CD4-positive, alpha-beta T cell (primary cell): ENCODE measurements around the gene WNK2. TPM values are rescaled to one million over a fixed set of nuclear protein-coding genes. Genes with fewer than 3 reads are reported as not detected.

Source experiments
- ATAC-seq: fragments of 200-7000 bp; cut with Tn5 transposase; one replicate; pipeline ENCODE4 v1.10.0; 2022; ENCODE audit warnings: mild to moderate bottlenecking; ENCODE audit not compliant: poor library complexity
- CTCF ChIA-PET: fragments of 350-600 bp; sonication (Branson Sonifier 250); formaldehyde crosslinking; loops from one replicate; lab custom pipeline; 2021; ENCODE audit warnings: antibody characterized with exemption, inconsistent platforms; lab: Charles Lee
- POLR2A ChIA-PET: fragments of 350-600 bp; sonication (Branson Sonifier 250); formaldehyde crosslinking; loops from one replicate; lab custom pipeline; 2021; ENCODE audit warnings: antibody characterized with exemption, inconsistent platforms; lab: Charles Lee
- DNase-seq, 14 experiments: peaks; one replicate each; pipeline ENCODE4 v3.0.0-alpha.2; 2013 to 2020; ENCODE audit warnings: mixed read lengths in 2 of 14
- H3K27ac ChIP-seq, 2 donors: one replicate each; pipeline versions ENCODE4 v1.5.1 to v1.7.0; 2013; ENCODE audit warnings: low read length in 2 of 2, low read depth in 1 of 2, mild to moderate bottlenecking in 1 of 2
- H3K27me3 ChIP-seq, 2 experiments: 1 replicate in 1 of 2; 2 replicates in 1 of 2; pipeline versions ENCODE4 v1.6.1 to v1.7.0; 2013; ENCODE audit warnings: low read length in 2 of 2, control low read depth in 1 of 2, mild to moderate bottlenecking in 1 of 2, moderate library complexity in 1 of 2; ENCODE audit not compliant: insufficient read depth in 2 of 2, control insufficient read depth in 1 of 2
- H3K36me3 ChIP-seq: one replicate; pipeline ENCODE4 v1.6.1; 2013; ENCODE audit warnings: low read length, control low read depth; ENCODE audit not compliant: insufficient read depth
- H3K4me1 ChIP-seq: one replicate; pipeline ENCODE4 v1.6.1; 2013; ENCODE audit warnings: low read length, control low read depth; ENCODE audit not compliant: insufficient read depth
- H3K4me3 ChIP-seq: one replicate; pipeline ENCODE4 v1.5.1; 2013; ENCODE audit warnings: mild to moderate bottlenecking, low read length, moderate library complexity
- H3K9me3 ChIP-seq, 2 experiments: 1 replicate in 1 of 2; 2 replicates in 1 of 2; pipeline versions ENCODE4 v1.6.1 to v1.7.0; 2013; ENCODE audit warnings: low read length in 2 of 2, mild to moderate bottlenecking in 2 of 2, control low read depth in 1 of 2, moderate library complexity in 1 of 2; ENCODE audit not compliant: control insufficient read depth in 1 of 2, insufficient read depth in 1 of 2
- H3K27ac Mint-ChIP-seq: one replicate; pipeline ENCODE4 v1.8.0; 2020; ENCODE audit warnings: mixed read lengths
- H3K27me3 Mint-ChIP-seq: one replicate; pipeline ENCODE4 v1.8.0; 2021; ENCODE audit warnings: mixed read lengths
- H3K36me3 Mint-ChIP-seq: one replicate; pipeline ENCODE4 v1.8.0; 2021; ENCODE audit warnings: low read depth, mixed read lengths
- H3K4me1 Mint-ChIP-seq: one replicate; pipeline ENCODE4 v1.8.0; 2021; ENCODE audit warnings: low read depth, mixed read lengths
- H3K4me3 Mint-ChIP-seq: one replicate; pipeline ENCODE4 v1.8.0; 2020; ENCODE audit warnings: mild to moderate bottlenecking, mixed read lengths
- H3K9me3 Mint-ChIP-seq: one replicate; pipeline ENCODE4 v1.8.0; 2020; ENCODE audit warnings: mixed read lengths
- CTCF ChIP-seq: fragments of 200-600 bp; IDR thresholded peaks from one replicate; pipeline ENCODE4 v1.8.0; 2022; ENCODE audit warnings: antibody characterized with exemption, mild to moderate bottlenecking
- intact Hi-C, 2 experiments: fragments of 100-400 bp; cut with DNase I in 1 of 2; cut with micrococcal nuclease in 1 of 2; formaldehyde crosslinking; loops; one replicate each; pipeline versions ENCODE4 v1.15.1 to v1.9.0; 2023 to 2025; cut with DNase I, micrococcal nuclease
- total RNA-seq, 174 experiments: library from RNA in 2 of 174; stranded (reverse) in 2 of 174; gene quantifications; one replicate each; pipeline ENCODE4 v1.2.3 and lab custom pipeline; 2021 to 2026

WNK2 gene
- total RNA-seq, 2 experiments from 2014 or later = 0.19 to 0.22 TPM

GRCh38 chr9:93287593-93287992 lies 103.7 kb downstream of the WNK2 start:
- no peak overlapping the region for H3K4me3 ChIP-seq
- H3K27ac Mint-ChIP-seq = no peak overlapping the region
- peaks cover 3% of the 10 kb centered on the region for H3K4me1 ChIP-seq
- ATAC-seq (no peak), DNase-seq (no peak)
- H3K36me3 ChIP-seq = no peaks in the 10 kb centered on the region
- peaks cover 5% of the 10 kb centered on the region for H3K4me1 Mint-ChIP-seq
- TF ChIP-seq CTCF = no peak
- H3K27ac ChIP-seq = no peak overlapping the region
- no peaks in the 10 kb centered on the region for H3K36me3 Mint-ChIP-seq
- CTCF ChIA-PET = no interaction called here
- intact Hi-C loops = no loop called here
- no peaks in the 10 kb centered on the region for H3K9me3 ChIP-seq
- peaks cover 3% of the 10 kb centered on the region for H3K9me3 Mint-ChIP-seq
- H3K27me3 Mint-ChIP-seq = peaks cover 8% of the 10 kb centered on the region
- H3K4me3 Mint-ChIP-seq = no peak overlapping the region
- POLR2A ChIA-PET = no interaction called here
- no peaks in the 10 kb centered on the region for H3K27me3 ChIP-seq

GRCh38 chr9:93288341-93288740 lies 104.4 kb downstream of the WNK2 start:
- no peak overlapping the region for H3K4me3 ChIP-seq
- intact Hi-C loops = no loop called here

GRCh38 chr9:93288891-93289883 lies 105.2 kb downstream of the WNK2 start:
- H3K4me3 ChIP-seq = no peak overlapping the region
- ChIA-PET POLR2A (no interaction called here), CTCF (no interaction called here)
- Mint-ChIP-seq H3K27me3 (peaks cover under 1% of the 10 kb centered on the region), H3K27ac (no peak overlapping the region), H3K4me3 (no peak overlapping the region), H3K4me1 (peaks cover 5% of the 10 kb centered on the region), H3K36me3 (no peaks in the 10 kb centered on the region), H3K9me3 (no peaks in the 10 kb centered on the region)
- intact Hi-C loops = no loop called here
- H3K36me3 ChIP-seq = no peaks in the 10 kb centered on the region
- ATAC-seq = no peak
- H3K9me3 ChIP-seq = no peaks in the 10 kb centered on the region
- no peak for TF ChIP-seq CTCF
- H3K4me1 ChIP-seq = peaks cover 3% of the 10 kb centered on the region
- H3K27me3 ChIP-seq = no peaks in the 10 kb centered on the region
- H3K27ac ChIP-seq = no peak overlapping the region
- peak in 1 of 14 experiments; percentile 15 for DNase-seq

More at GRCh38 chr9:93288341-93288740, 104.4 kb downstream of the WNK2 start:
- H3K27ac ChIP-seq = no peak overlapping the region
- H3K27ac Mint-ChIP-seq = no peak overlapping the region
- H3K9me3 ChIP-seq = no peaks in the 10 kb centered on the region
- no peaks in the 10 kb centered on the region for H3K36me3 ChIP-seq
- peaks cover 5% of the 10 kb centered on the region for H3K4me1 Mint-ChIP-seq
- DNase-seq = no peak
- no peak for ATAC-seq
- H3K27me3 ChIP-seq = no peaks in the 10 kb centered on the region
- H3K4me3 Mint-ChIP-seq = no peak overlapping the region
- H3K9me3 Mint-ChIP-seq = peaks cover 3% of the 10 kb centered on the region
- no peak for TF ChIP-seq CTCF
- peaks cover 8% of the 10 kb centered on the region for H3K27me3 Mint-ChIP-seq
- H3K36me3 Mint-ChIP-seq = no peaks in the 10 kb centered on the region
- CTCF ChIA-PET = no interaction called here
- POLR2A ChIA-PET = no interaction called here
- H3K4me1 ChIP-seq = peaks cover 3% of the 10 kb centered on the region
